HEK293 (cell line): ENCODE data around the gene METTL1.

Source experiments
- CTCF ChIA-PET: fragments of 350-600 bp; formaldehyde crosslinking; extraction: SDS; loops from one replicate; lab custom pipeline; 2021; ENCODE audit warnings: antibody characterized with exemption; lab: Yijun Ruan, JAX
- POLR2A ChIA-PET: fragments of 300-600 bp; formaldehyde crosslinking; extraction: SDS; loops from one replicate; lab custom pipeline; 2020; ENCODE audit warnings: antibody characterized with exemption, inconsistent platforms; lab: Yijun Ruan, JAX
- H3K27ac ChIP-seq: fragments of 200-500 bp; sonication (Bioruptor generic); 2 replicates; pipeline ENCODE4 v1.5.1; 2014; ENCODE audit warnings: low read depth, low read length, control low read depth, inconsistent platforms; ENCODE audit errors: extremely low read depth
- H3K36me3 ChIP-seq, 2 experiments: fragments of 200-500 bp in 1 of 2; sonication (Bioruptor generic) in 1 of 2; 1 replicate in 1 of 2; 2 replicates in 1 of 2; pipeline ENCODE4 v1.5.1; 2014 to 2017; ENCODE audit warnings: inconsistent platforms in 2 of 2, low read length in 2 of 2; ENCODE audit not compliant: control insufficient read depth in 2 of 2, insufficient read depth in 1 of 2
- H3K4me1 ChIP-seq: fragments of 200-500 bp; sonication (Bioruptor generic); 2 replicates; pipeline ENCODE4 v1.5.1; 2014; ENCODE audit warnings: mild to moderate bottlenecking, low read length, inconsistent platforms; ENCODE audit not compliant: control insufficient read depth, insufficient read depth
- H3K4me3 ChIP-seq: 2 replicates; pipeline ENCODE4 v1.5.1; 2011; ENCODE audit warnings: low read depth, mild to moderate bottlenecking, control low read depth, low read length, moderate library complexity
- H3K9me3 ChIP-seq: fragments of 200-500 bp; sonication (Bioruptor generic); 2 replicates; pipeline ENCODE4 v1.5.1; 2014; ENCODE audit warnings: low read depth, low read length, inconsistent platforms; ENCODE audit not compliant: control insufficient read depth, insufficient read depth
- CTCF ChIP-seq: fragments of 450-650 bp; formaldehyde crosslinking; IDR thresholded peaks from 2 replicates; pipeline ENCODE4 v1.5.1; 2016; ENCODE audit warnings: missing biosample characterization, missing genetic modification characterization
- KLF1 ChIP-seq: fragments of 450-650 bp; formaldehyde crosslinking; IDR thresholded peaks from 2 replicates; pipeline ENCODE4 v1.5.1; 2016; ENCODE audit warnings: missing biosample characterization, missing genetic modification characterization
- KLF17 ChIP-seq: fragments of 450-650 bp; formaldehyde crosslinking; IDR thresholded peaks from 2 replicates; pipeline ENCODE4 v1.5.1; 2016; ENCODE audit warnings: missing biosample characterization, missing genetic modification characterization
- MEIS1 ChIP-seq: sonication (generic); formaldehyde crosslinking; IDR thresholded peaks from 2 replicates; pipeline ENCODE4 v1.8.1; 2022; ENCODE audit warnings: missing genetic modification reagents, mild to moderate bottlenecking, borderline replicate concordance
- PBX3 ChIP-seq: sonication (generic); formaldehyde crosslinking; IDR thresholded peaks from 2 replicates; pipeline ENCODE4 v1.8.1; 2022; ENCODE audit warnings: mild to moderate bottlenecking, moderate library complexity, missing genetic modification reagents
- ZBTB11 ChIP-seq: fragments of 450-650 bp; formaldehyde crosslinking; conservative IDR thresholded peaks from 2 replicates; pipeline ENCODE4 v1.5.1; 2016; ENCODE audit warnings: low read depth, missing biosample characterization, missing genetic modification characterization
- ZFP3 ChIP-seq: fragments of 450-650 bp; formaldehyde crosslinking; IDR thresholded peaks from 2 replicates; pipeline ENCODE4 v1.5.1; 2016; ENCODE audit warnings: low read depth, missing biosample characterization, missing genetic modification characterization
- ZNF10 ChIP-seq: fragments of 450-650 bp; formaldehyde crosslinking; IDR thresholded peaks from 2 replicates; pipeline ENCODE4 v1.5.1; 2017; ENCODE audit warnings: missing biosample characterization, missing genetic modification characterization
- ZNF184 ChIP-seq: fragments of 450-650 bp; IDR thresholded peaks from 2 replicates; pipeline ENCODE4 v1.5.1; 2018; ENCODE audit warnings: missing biosample characterization, mild to moderate bottlenecking, missing genetic modification characterization
- ZNF362 ChIP-seq: fragments of 450-650 bp; formaldehyde crosslinking; IDR thresholded peaks from 2 replicates; pipeline ENCODE4 v1.5.1; 2016; ENCODE audit warnings: missing biosample characterization, missing genetic modification characterization
- ZNF416 ChIP-seq: fragments of 450-650 bp; formaldehyde crosslinking; IDR thresholded peaks from 2 replicates; pipeline ENCODE4 v1.5.1; 2016; ENCODE audit warnings: missing biosample characterization, missing genetic modification characterization
- ZNF558 ChIP-seq: fragments of 450-650 bp; formaldehyde crosslinking; IDR thresholded peaks from 2 replicates; pipeline ENCODE4 v1.5.1; 2016; ENCODE audit warnings: missing biosample characterization, missing genetic modification characterization
- ZNF561 ChIP-seq: fragments of 450-650 bp; IDR thresholded peaks from 2 replicates; pipeline ENCODE4 v1.5.1; 2018; ENCODE audit warnings: missing biosample characterization, missing genetic modification characterization, borderline replicate concordance
- ZNF610 ChIP-seq: fragments of 450-650 bp; formaldehyde crosslinking; IDR thresholded peaks from 2 replicates; pipeline ENCODE4 v1.5.1; 2016; ENCODE audit warnings: missing biosample characterization, missing genetic modification characterization, borderline replicate concordance
- ZNF645 ChIP-seq: fragments of 450-650 bp; formaldehyde crosslinking; IDR thresholded peaks from 2 replicates; pipeline ENCODE4; 2016; ENCODE audit warnings: missing biosample characterization, missing genetic modification characterization
- ZNF704 ChIP-seq: fragments of 450-650 bp; formaldehyde crosslinking; IDR thresholded peaks from 2 replicates; pipeline ENCODE4 v1.5.1; 2016; ENCODE audit warnings: missing biosample characterization, missing genetic modification characterization
- ZNF785 ChIP-seq: fragments of 450-650 bp; formaldehyde crosslinking; IDR thresholded peaks from 2 replicates; pipeline ENCODE4 v1.5.1; 2016; ENCODE audit warnings: missing biosample characterization, missing genetic modification characterization
- ZNF830 ChIP-seq: fragments of 450-650 bp; IDR thresholded peaks from 2 replicates; pipeline ENCODE4 v1.5.0; 2018; ENCODE audit warnings: missing biosample characterization, missing genetic modification characterization, low read depth, mild to moderate bottlenecking, moderate library complexity

Gene METTL1

GRCh38 chr12:57780284-57780897 lies 8.5 kb upstream of the METTL1 start (continued):
- no peak for TF ChIP-seq CTCF (tag by site-specific recombination)
- TF ChIP-seq KLF1 (tag by site-specific recombination): no peak
- no peak for TF ChIP-seq ZNF184
- TF ChIP-seq KLF17 (tag by site-specific recombination): no peak

GRCh38 chr12:57779736-57780135 lies 7.8 kb upstream of the METTL1 start:
- Histone ChIP-seq H3K4me3 (no peak overlapping the region), H3K36me3 (peaks cover 8 to 34% of the 10 kb centered on the region in 2 experiments; a peak in 2 of 3 replicates), H3K27ac (no peak overlapping the region), H3K9me3 (no peaks in the 10 kb centered on the region), H3K4me1 (no peaks in the 10 kb centered on the region)
- POLR2A ChIA-PET: interaction anchor here (1.2 kb wide), 1 partner anchor 15 kb away, joined by 3 read pairs; no protein-coding TSS in a partner anchor
- TF ChIP-seq MEIS1 (CRISPR knock-in tag): no peak
- no peak for TF ChIP-seq ZNF830 (tag by site-specific recombination)
- TF ChIP-seq ZNF610 (tag by site-specific recombination): no peak
- TF ChIP-seq ZNF558 (tag by site-specific recombination): no peak
- no peak for TF ChIP-seq ZNF10
- TF ChIP-seq ZFP3 (tag by site-specific recombination): no peak
- TF ChIP-seq PBX3 (CRISPR knock-in tag): no peak
- TF ChIP-seq ZNF704: no peak
- no peak for TF ChIP-seq ZNF561 (tag by site-specific recombination)
- no peak for TF ChIP-seq ZNF645 (tag by site-specific recombination)
- no peak for TF ChIP-seq ZNF362
- TF ChIP-seq ZNF416 (tag by site-specific recombination): no peak
- no peak for TF ChIP-seq ZNF785 (tag by site-specific recombination)
- no peak for TF ChIP-seq ZBTB11 (tag by site-specific recombination)
- CTCF ChIA-PET: interaction anchor here (1.2 to 2.9 kb wide), 2 partner anchors 20 to 23 kb away, joined by 5 to 17 read pairs; no protein-coding TSS in a partner anchor
